Osteocyte (in vitro differentiated cells): Measurements from ENCODE around the gene PTGER1. TPM values are rescaled to one million over a fixed set of nuclear protein-coding genes. Genes with fewer than 3 reads are reported as not detected.

Source experiments
- DNase-seq: peaks from one replicate; pipeline ENCODE4 v3.0.0; 2021; ENCODE audit warnings: mixed read lengths; ENCODE audit not compliant: unreplicated experiment; ENCODE audit errors: extremely low spot score
- H3K27ac Mint-ChIP-seq: one replicate; pipeline ENCODE4 v1.8.0; 2021; ENCODE audit warnings: mild to moderate bottlenecking, mixed read lengths; ENCODE audit not compliant: unreplicated experiment
- H3K27me3 Mint-ChIP-seq: one replicate; pipeline ENCODE4 v1.8.0; 2021; ENCODE audit warnings: mixed read lengths; ENCODE audit not compliant: unreplicated experiment
- H3K36me3 Mint-ChIP-seq: one replicate; pipeline ENCODE4 v1.8.0; 2021; ENCODE audit warnings: mixed read lengths; ENCODE audit not compliant: unreplicated experiment
- H3K4me1 Mint-ChIP-seq: one replicate; pipeline ENCODE4 v1.8.0; 2021; ENCODE audit warnings: mixed read lengths; ENCODE audit not compliant: unreplicated experiment
- H3K4me3 Mint-ChIP-seq: one replicate; pipeline ENCODE4 v1.8.0; 2021; ENCODE audit warnings: mild to moderate bottlenecking, moderate library complexity, mixed read lengths; ENCODE audit not compliant: unreplicated experiment
- H3K9me3 Mint-ChIP-seq: one replicate; pipeline ENCODE4 v1.8.0; 2021; ENCODE audit warnings: mixed read lengths; ENCODE audit not compliant: unreplicated experiment
- CTCF ChIP-seq: fragments of 200-600 bp; sonication (generic); IDR thresholded peaks from 2 replicates; pipeline ENCODE4 v1.5.0; 2021; ENCODE audit warnings: antibody characterized with exemption, mild to moderate bottlenecking, moderate library complexity
- total RNA-seq: library from RNA; stranded (reverse); gene quantifications from 2 replicates; pipeline ENCODE4 v1.2.1, GENCODE V29; 2021

PTGER1 gene
- total RNA-seq, 1 donor from 2014 or later = 1.0 TPM

DNA sequence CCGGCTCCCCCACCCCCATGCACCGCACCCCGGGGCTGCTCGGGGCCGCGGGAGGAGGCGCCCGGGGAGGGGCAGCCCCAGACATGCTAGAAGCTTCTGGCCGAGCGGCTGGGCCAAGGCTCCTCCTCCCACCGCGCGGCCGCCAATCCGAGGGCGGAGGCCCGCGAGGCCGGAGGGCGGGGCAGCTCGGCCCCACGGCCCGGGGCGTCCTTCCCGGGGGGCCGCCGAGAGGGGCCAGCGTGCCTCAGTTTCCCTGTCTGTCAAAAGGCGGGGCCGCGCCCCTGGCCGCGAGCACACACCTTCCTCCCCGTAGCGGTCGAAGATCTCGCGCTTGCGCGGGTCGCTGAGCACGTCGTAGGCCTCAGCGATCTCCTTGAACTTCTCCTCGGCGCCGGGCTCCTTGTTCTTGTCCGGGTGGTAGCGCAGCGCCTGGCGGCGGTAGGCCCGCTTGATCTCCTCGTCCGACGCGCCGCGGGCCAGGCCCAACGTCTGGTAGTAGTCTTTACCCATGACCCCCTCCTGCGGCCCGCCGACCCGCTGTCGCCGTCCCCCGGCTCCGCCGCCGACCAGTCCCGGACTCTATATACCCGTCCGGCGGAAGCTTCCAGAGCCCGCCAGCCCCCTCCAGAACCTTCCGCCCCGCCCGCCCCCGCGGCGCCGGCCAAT lies 42.8 kb upstream of the PTGER1 start, which contains the start of gene DNAJB1:
DNAJB1 (minus strand) TSS at position 558 of the 666 bp plus-strand sequence; CDS start at position 510, 48 bp downstream.
- TF ChIP-seq CTCF = no peak
- no peaks in the 10 kb centered on the region for H3K9me3 Mint-ChIP-seq
- no peaks in the 10 kb centered on the region for H3K27me3 Mint-ChIP-seq
- H3K27ac Mint-ChIP-seq = peak within 1 kb of the TSS; percentile 96
- peak; percentile 93 for DNase-seq
- peaks cover 35% of the 10 kb centered on the region for H3K4me1 Mint-ChIP-seq
- H3K36me3 Mint-ChIP-seq = peaks cover 24% of the 10 kb centered on the region
- H3K4me3 Mint-ChIP-seq = peak within 1 kb of the TSS; percentile 91

- Mint-ChIP-seq H3K27me3 (no peaks in the 10 kb centered on the region), H3K4me3 (peak overlapping the region; percentile 81), H3K4me1 (peaks cover 35% of the 10 kb centered on the region), H3K36me3 (peaks cover 24% of the 10 kb centered on the region), H3K9me3 (no peaks in the 10 kb centered on the region), H3K27ac (peak overlapping the region; percentile 75)
- no peak for DNase-seq
- TF ChIP-seq CTCF = no peak
These were observed 42.3 kb upstream of the PTGER1 start for GRCh38 chr19:14517446-14517839.

- Mint-ChIP-seq H3K36me3 (peaks cover 24% of the 10 kb centered on the region), H3K27me3 (no peaks in the 10 kb centered on the region)
These were observed 41.7 kb upstream of the PTGER1 start for GRCh38 chr19:14516746-14517438.

GRCh38 chr19:14516048-14516534 lies 40.9 kb upstream of the PTGER1 start:
- Mint-ChIP-seq H3K4me3 (peak overlapping the region; percentile 81), H3K4me1 (peaks cover 38% of the 10 kb centered on the region), H3K27me3 (no peaks in the 10 kb centered on the region), H3K9me3 (no peaks in the 10 kb centered on the region), H3K36me3 (peaks cover 24% of the 10 kb centered on the region), H3K27ac (no peak overlapping the region)
- no peak for TF ChIP-seq CTCF
- DNase-seq = no peak

More at GRCh38 chr19:14516746-14517438, 41.7 kb upstream of the PTGER1 start:
- peak overlapping the region; percentile 81 for H3K4me3 Mint-ChIP-seq
- no peak for TF ChIP-seq CTCF
- peaks cover 35% of the 10 kb centered on the region for H3K4me1 Mint-ChIP-seq
- DNase-seq = no peak
- H3K9me3 Mint-ChIP-seq = no peaks in the 10 kb centered on the region
- H3K27ac Mint-ChIP-seq = peak overlapping the region; percentile 75

GRCh38 chr19:14515501-14516047 lies 40.4 kb upstream of the PTGER1 start:
- Mint-ChIP-seq H3K9me3 (no peaks in the 10 kb centered on the region), H3K4me3 (peak overlapping the region; percentile 81), H3K36me3 (peaks cover 24% of the 10 kb centered on the region), H3K27me3 (no peaks in the 10 kb centered on the region), H3K27ac (no peak overlapping the region), H3K4me1 (peaks cover 43% of the 10 kb centered on the region)
- no peak for DNase-seq
- TF ChIP-seq CTCF = no peak
